ENCODE data around the gene MLPH. TPM values are rescaled to one million over a fixed set of nuclear protein-coding genes. Genes with fewer than 3 reads are reported as not detected.

MLPH gene
- polyA plus RNA-seq, 1 of the 3 experiments (the other 2 are of a cell fraction), result 93.6 TPM

DNA sequence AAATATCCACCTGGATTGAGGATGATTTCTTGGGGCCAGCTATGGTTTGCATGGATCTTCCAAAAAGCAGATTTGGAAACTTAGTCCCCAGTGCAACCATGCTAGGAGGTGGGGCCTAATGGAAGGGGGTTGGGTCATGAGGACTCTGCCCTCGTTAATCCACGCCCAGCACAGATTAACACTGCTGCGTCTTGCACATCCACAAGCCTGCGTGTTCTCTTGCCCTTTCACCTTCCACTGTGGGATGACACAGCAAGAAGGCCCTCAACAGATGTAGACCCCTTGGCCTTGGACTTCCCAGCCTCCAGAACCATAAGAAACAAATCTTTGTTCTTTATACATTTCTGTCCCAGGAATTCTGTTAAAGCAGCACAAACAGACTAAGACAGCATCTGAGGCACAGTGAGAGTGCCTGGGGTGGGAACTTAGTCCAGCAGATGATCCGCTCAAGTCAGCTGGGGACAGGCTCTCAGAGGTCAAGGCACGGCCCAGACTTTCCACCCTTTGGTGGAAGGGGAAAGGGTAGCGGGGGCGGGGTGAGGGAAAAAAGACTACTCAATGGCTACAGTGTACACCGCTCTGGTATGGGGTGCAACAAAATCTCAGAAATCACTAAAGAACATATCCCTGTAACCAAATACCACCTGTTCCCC lies 101.1 kb downstream of the MLPH start:
- Histone ChIP-seq H3K9ac (no peak overlapping the region), H3K9me3 (no peaks in the 10 kb centered on the region), H3K4me1 (ENCODE audit: control insufficient read depth in 1 of 2, insufficient read depth in 2 of 2, low read depth in 1 of 2, low read length in 1 of 2) (peaks cover 8 to 10% of the 10 kb centered on the region in 2 experiments; a peak in 1 of 4 replicates), H3K4me3 (ENCODE audit: low read depth in 2 of 2, low read length in 1 of 2) (no peak overlapping the region), H3F3A (replicated peaks; ENCODE audit: insufficient read depth) (peaks cover 3% of the 10 kb centered on the region), H2AFZ (ENCODE audit: low read depth) (no peak overlapping the region), H3K79me2 (ENCODE audit: insufficient read depth) (no peaks in the 10 kb centered on the region), H3K9me2 (no peaks in the 10 kb centered on the region), H3K4me2 (no peak overlapping the region), H4K20me1 (ENCODE audit: insufficient read depth) (no peaks in the 10 kb centered on the region), H3K36me3 (replicated peaks in 1 of 2; ENCODE audit: control insufficient read depth in 1 of 2, insufficient read depth in 2 of 2, low read length in 1 of 2) (no peaks in the 10 kb centered on the region), H3K27me3 (ENCODE audit: insufficient read depth) (no peaks in the 10 kb centered on the region), H3K27ac (ENCODE audit: low read depth in 2 of 2, low read length in 1 of 2) (no peak overlapping the region)
- WGBS (ENCODE audit: low lambda C conversion rate), result 95% methylated on average over 9 of the region's 9 CpGs
- TF ChIP-seq RCOR1 (IDR thresholded peaks at IDR 0.05; ENCODE audit: low read length), result no peak
- TF ChIP-seq, protein P1, sequence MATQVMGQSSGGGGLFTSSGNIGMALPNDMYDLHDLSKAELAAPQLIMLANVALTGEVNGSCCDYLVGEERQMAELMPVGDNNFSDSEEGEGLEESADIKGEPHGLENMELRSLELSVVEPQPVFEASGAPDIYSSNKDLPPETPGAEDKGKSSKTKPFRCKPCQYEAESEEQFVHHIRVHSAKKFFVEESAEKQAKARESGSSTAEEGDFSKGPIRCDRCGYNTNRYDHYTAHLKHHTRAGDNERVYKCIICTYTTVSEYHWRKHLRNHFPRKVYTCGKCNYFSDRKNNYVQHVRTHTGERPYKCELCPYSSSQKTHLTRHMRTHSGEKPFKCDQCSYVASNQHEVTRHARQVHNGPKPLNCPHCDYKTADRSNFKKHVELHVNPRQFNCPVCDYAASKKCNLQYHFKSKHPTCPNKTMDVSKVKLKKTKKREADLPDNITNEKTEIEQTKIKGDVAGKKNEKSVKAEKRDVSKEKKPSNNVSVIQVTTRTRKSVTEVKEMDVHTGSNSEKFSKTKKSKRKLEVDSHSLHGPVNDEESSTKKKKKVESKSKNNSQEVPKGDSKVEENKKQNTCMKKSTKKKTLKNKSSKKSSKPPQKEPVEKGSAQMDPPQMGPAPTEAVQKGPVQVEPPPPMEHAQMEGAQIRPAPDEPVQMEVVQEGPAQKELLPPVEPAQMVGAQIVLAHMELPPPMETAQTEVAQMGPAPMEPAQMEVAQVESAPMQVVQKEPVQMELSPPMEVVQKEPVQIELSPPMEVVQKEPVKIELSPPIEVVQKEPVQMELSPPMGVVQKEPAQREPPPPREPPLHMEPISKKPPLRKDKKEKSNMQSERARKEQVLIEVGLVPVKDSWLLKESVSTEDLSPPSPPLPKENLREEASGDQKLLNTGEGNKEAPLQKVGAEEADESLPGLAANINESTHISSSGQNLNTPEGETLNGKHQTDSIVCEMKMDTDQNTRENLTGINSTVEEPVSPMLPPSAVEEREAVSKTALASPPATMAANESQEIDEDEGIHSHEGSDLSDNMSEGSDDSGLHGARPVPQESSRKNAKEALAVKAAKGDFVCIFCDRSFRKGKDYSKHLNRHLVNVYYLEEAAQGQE (IDR thresholded peaks at IDR 0.05; ENCODE audit: low read depth, low read length), result no peak
- CTCF ChIA-PET, result interaction anchor here (1.4 to 8.6 kb wide), 2 partner anchors 16 to 75 kb away, joined by 3 to 81 read pairs; no protein-coding TSS in a partner anchor
- no peak for DNase-seq
- POLR2A ChIA-PET, result no interaction called here

DNA sequence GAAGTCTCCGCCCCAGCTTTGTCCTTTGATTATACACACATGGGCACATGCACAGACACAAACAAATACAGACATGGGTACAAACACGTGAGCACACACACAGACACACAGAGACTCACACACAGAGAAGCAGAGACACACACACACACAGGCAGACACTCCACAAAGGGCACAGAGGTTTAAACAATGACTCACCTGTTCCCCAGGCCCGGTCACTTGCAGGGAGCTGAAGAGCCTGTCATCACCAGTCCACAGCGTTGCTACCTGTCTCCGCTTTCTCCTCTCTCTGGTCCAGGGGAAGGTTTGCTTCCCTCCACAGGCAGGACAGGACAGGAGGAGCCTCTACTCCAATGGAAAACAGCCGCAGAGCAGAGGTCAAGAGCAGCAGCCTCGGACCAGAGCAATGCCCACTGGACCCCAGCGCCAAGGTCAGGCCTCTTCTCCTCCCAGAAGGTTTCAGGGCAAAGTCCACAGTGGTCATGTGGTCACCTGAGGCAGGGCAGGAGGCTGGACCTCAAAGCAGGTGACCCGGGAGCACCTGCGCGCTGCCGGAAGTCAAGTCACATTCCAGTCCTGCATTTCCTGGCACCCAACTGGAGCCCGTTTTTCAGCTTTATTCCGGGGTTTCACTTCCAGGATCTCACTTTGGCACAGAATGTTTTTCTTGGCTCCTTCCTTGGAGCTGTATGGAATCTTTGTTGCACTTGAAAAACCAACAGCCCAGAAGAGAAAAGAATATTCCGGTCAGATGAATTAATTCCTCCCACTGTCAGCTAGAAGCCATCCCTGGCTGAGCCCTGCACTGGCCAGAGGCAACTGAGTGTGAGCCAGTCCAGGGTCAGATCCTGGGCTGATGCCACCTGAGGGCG lies 103.5 kb downstream of the MLPH start, which contains the start of gene RAB17:
TSS of gene RAB17 (minus strand) at position 463 of the 869 bp plus-strand sequence. CDS start 4,580 bp downstream, outside the sequence.
- Histone ChIP-seq H3K9me3 (no peaks in the 10 kb centered on the region), H2AFZ (ENCODE audit: low read depth) (no peak within 1 kb of the TSS), H3K9me2 (no peaks in the 10 kb centered on the region), H3K4me1 (ENCODE audit: control insufficient read depth in 1 of 2, insufficient read depth in 2 of 2, low read depth in 1 of 2, low read length in 1 of 2) (peaks cover 3 to 8% of the 10 kb centered on the region in 2 experiments; a peak in 1 of 4 replicates), H3K27me3 (ENCODE audit: insufficient read depth) (no peaks in the 10 kb centered on the region), H3K9ac (no peak within 1 kb of the TSS), H3K27ac (ENCODE audit: low read depth in 2 of 2, low read length in 1 of 2) (no peak within 1 kb of the TSS), H3K4me3 (ENCODE audit: low read depth in 2 of 2, low read length in 1 of 2) (no peak within 1 kb of the TSS), H3K36me3 (replicated peaks in 1 of 2; ENCODE audit: control insufficient read depth in 1 of 2, insufficient read depth in 2 of 2, low read length in 1 of 2) (no peaks in the 10 kb centered on the region), H3K4me2 (no peak within 1 kb of the TSS), H3F3A (replicated peaks; ENCODE audit: insufficient read depth) (peaks cover 3% of the 10 kb centered on the region), H4K20me1 (ENCODE audit: insufficient read depth) (no peaks in the 10 kb centered on the region), H3K79me2 (ENCODE audit: insufficient read depth) (no peaks in the 10 kb centered on the region)
- POLR2A ChIA-PET, result no interaction called here
- TF ChIP-seq, protein P2, sequence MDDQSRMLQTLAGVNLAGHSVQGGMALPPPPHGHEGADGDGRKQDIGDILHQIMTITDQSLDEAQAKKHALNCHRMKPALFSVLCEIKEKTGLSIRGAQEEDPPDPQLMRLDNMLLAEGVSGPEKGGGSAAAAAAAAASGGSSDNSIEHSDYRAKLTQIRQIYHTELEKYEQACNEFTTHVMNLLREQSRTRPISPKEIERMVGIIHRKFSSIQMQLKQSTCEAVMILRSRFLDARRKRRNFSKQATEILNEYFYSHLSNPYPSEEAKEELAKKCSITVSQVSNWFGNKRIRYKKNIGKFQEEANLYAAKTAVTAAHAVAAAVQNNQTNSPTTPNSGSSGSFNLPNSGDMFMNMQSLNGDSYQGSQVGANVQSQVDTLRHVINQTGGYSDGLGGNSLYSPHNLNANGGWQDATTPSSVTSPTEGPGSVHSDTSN (IDR thresholded peaks at IDR 0.05), result no peak
- TF ChIP-seq EZH2phosphoT487 (IDR thresholded peaks at IDR 0.05; ENCODE audit: borderline replicate concordance, low read depth) (no peak), TEAD4 (IDR thresholded peaks at IDR 0.05; ENCODE audit: borderline replicate concordance, insufficient read depth) (no peak), FOSL2 (IDR thresholded peaks at IDR 0.05; ENCODE audit: borderline replicate concordance, low read depth) (no peak)
- CTCF ChIA-PET, result interaction anchor here (1.2 kb wide), 1 partner anchor 83 kb away, joined by 5 read pairs; no protein-coding TSS in a partner anchor
- 65% methylated on average over 11 of the region's 16 CpGs for WGBS (ENCODE audit: low lambda C conversion rate)
- DNase-seq, result no peak
